Measurements from ENCODE around the gene RAPGEFL1.
"Not testable (repeated sequence)": the region's sequence is repeated elsewhere in the genome, so short reads cannot be mapped to it uniquely, and the experiment has no call there.

The RAPGEFL1 gene

DNA sequence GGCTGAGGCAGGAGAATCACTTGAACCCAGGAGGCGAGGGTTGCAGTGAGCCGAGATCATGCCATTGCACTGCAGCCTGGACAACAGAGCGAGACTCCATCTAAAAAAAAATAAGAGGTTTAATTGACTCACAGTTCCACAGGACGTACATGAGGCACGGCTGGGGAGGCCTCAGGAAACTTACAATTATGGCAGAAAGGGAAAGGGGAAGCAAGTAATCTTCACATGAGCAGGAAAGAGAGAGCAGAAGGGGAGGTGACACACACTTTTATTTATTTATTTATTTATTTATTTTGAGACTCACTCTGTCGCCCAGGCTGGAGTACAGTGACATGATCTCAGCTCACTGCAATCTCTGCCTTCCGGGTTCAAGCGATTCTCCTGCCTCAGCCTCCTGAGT, 28.9 kb downstream of the RAPGEFL1 start:
- not testable (repeated sequence) for DNase-seq

DNA sequence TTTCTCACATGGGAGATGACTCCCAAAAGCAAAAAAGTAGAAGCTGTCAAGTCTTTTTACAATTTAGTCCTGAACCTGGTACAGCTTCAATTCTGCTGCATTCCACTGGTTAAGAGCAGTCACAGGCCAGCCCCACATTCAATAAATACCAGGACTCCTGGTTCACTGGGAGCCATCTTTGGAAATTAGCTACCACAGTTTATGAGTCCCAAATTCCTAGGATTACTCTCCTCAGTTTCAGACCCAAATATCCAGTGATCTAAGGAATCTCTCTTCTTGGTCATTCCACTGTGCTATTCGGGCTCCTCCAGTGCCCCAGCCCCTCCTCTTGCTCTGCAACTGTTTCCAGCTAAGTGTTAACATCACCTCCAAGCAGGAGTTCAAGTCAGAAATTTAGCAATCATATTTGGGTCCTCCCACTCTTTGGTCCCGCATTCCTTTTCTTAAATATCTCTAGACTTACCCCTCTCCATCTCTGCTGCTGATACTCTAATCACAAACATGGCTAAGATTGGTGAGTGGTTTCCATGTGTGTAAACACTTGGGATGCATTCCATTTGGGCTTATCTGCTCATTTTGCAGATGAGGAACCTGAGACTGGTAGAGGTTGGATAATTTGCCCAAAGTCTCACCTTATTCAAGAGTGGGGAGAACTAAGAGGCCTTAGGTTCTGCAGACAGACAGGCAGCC, 32.3 kb downstream of the RAPGEFL1 start:
- DNase-seq: no peak

- DNase-seq: not testable (repeated sequence)
Measured at GRCh38 chr17:40213914-40214313, 36.6 kb downstream of the RAPGEFL1 start.

DNA sequence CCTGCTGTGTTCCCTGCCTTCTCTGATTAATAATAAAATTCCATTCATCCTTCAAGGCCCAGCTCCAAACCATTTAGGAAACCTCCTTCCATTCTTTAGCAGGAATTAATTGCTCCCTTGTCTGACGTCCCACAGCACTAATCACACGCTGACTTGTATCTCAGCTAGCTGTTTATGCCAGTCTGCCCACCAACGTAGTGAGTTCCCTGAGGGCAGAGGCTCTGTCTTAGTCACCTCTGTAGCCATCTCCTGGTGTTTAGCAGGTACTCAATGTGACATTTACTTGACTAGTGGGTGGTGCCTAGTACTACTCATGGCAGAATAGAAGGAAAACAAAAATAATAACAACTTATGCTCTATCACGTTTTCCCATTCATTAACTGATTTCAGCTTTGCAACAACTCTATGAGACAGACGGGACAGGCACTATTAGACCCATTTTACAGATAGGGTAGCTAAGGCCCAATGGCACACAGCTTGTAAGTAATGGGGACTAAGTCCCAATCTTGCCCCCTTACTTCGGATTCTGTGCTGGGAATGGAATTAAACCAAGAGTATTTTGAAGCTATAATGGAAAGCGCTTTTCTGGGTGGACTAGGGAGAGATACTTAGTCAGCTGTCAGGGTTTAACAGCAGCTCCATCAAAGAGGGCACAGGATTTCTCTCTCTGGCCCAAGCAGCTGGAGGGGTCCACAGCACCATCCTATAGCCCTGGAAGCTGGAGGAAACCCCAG, 40.9 kb downstream of the RAPGEFL1 start:
- DNase-seq: peak in 8 of 56 donors; percentile 7 to 44 (median 16)

GRCh38 chr17:40218740-40219593, 41.7 kb downstream of the RAPGEFL1 start, which contains the start of gene WIPF2:
WIPF2 (plus strand) TSS chr17:40219304; CDS start chr17:40256460, 37,156 bp downstream.
- DNase-seq: peak; percentile 12 to 98 (median 92)

- peak in 30 of 56 donors; percentile 42 to 76 (median 64) for DNase-seq
Measured at GRCh38 chr17:40219594-40220338, 42.5 kb downstream of the RAPGEFL1 start.

- DNase-seq: peak in 46 of 56 donors; percentile 6 to 84 (median 38)
Measured at GRCh38 chr17:40224718-40225550, 47.7 kb downstream of the RAPGEFL1 start.

DNA sequence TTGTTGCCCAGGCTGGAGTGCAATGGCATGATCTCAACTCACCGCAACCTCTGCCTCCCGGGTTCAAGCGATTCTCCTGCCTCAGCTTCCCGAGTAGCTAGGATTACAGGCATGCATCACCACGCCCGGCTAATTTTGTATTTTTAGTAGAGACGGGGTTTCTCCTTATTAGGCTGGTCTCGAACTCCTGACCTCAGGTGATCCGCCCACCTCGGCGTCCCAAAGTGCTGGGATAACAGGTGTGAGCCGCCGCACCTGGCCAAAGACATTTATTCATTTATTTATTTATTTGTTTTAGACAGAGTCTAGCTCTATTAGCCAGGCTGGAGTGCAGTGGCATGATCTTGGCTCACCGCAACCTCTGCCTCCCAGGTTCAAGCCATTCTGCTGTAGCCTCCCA, 51.9 kb downstream of the RAPGEFL1 start:
- DNase-seq: not testable (repeated sequence)

DNA sequence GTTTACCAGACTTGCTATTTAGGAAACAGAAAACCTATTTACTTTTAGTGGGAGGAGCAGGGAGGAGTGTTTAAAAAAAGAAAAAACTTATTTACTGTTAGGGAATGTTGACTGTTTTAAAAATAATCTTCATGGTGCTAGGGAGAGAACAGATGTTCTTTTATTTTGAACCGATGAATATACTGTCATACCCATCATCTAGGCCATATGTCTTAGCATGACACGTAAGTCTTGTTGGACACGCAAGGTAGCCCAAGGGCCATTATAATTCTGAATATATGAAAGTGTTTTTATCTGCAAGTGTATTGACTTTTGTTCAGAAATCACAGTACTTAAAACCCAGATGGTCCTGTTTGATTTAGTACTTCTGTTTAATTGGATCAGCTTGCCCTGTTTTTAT, 53.4 kb downstream of the RAPGEFL1 start:
- DNase-seq: no peak

GRCh38 chr17:40231928-40232327, 54.7 kb downstream of the RAPGEFL1 start:
- not testable (repeated sequence) for DNase-seq

GRCh38 chr17:40241252-40241834, 64.1 kb downstream of the RAPGEFL1 start:
- no peak for DNase-seq

GRCh38 chr17:40242774-40243173, 65.5 kb downstream of the RAPGEFL1 start:
- DNase-seq: no peak

DNA sequence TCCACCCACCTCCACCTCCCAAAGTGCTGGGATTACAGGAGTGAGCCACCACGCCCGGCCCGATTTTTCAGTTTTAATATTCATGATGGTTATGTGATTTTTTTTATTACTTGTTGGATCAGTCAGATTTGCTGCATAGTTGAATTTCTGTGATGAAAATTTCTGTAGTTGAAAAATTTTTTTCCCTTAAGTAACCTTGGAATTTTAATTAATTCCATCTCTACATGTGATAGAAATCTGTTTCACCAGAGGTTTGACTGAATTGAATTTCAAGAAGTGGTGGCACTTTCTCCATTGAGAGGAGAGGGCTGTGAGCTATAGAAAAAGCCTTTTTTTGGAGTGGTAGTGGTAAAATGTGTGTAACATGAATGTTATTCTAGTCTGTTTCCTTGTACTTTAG, 66.5 kb downstream of the RAPGEFL1 start:
- DNase-seq: no peak

DNA sequence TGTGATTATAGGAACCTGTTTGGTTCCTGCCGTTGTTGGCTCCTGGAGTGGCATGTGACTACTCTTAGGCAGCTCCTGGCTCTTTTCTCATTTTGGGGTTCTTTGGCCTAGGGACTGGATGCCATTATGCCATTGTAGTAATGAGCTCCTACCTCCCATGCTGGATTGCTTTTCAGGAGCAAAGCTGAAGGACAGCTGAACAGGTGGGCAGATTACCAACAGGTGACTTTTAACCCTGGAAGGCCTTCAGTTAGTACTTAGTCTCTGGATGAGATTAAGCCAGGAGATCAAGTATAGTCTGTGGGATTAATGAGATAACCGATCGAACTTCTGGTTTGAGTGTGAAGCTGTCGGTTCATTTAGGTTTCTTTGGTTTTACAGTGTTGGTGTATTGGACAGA, 67.0 kb downstream of the RAPGEFL1 start:
- no peak for DNase-seq
